ENCODE data around the gene ACAD8.

The ACAD8 gene

GRCh38 chr11:134253188-134253993 lies at the start of gene ACAD8, which contains the start of gene THYN1:
ACAD8 (plus strand) TSS chr11:134253568; CDS start chr11:134253601, 33 bp downstream.
THYN1 (minus strand) TSS chr11:134253352; CDS start chr11:134252882, 470 bp downstream.
- Mint-ChIP-seq H3K9me3 (no peaks in the 10 kb centered on the region), H3K27ac (peak within 1 kb of the TSS; percentile 86), H3K4me3 (peak within 1 kb of the TSS; percentile 96), H3K4me1 (peaks cover 25% of the 10 kb centered on the region), H3K27me3 (no peaks in the 10 kb centered on the region), H3K36me3 (ENCODE audit: low read depth) (peaks cover 5% of the 10 kb centered on the region)
- DNase-seq (peak; percentile 94), ATAC-seq (peak; percentile 100)

- H3K36me3 Mint-ChIP-seq (ENCODE audit: low read depth), result peaks cover 85% of the 10 kb centered on the region
- H3K4me3 Mint-ChIP-seq, result no peak overlapping the region
- H3K27ac Mint-ChIP-seq, result no peak overlapping the region
- no peaks in the 10 kb centered on the region for H3K27me3 Mint-ChIP-seq
- no peaks in the 10 kb centered on the region for H3K9me3 Mint-ChIP-seq
- ATAC-seq (no peak), DNase-seq (no peak)
- H3K4me1 Mint-ChIP-seq, result no peaks in the 10 kb centered on the region
These were observed 47.6 kb upstream of the ACAD8 start for GRCh38 chr11:134205729-134206128.

GRCh38 chr11:134206185-134206584 lies 47.2 kb upstream of the ACAD8 start:
- DNase-seq (no peak), ATAC-seq (no peak)
- H3K27ac Mint-ChIP-seq, result no peak overlapping the region
- no peaks in the 10 kb centered on the region for H3K4me1 Mint-ChIP-seq
- no peak overlapping the region for H3K4me3 Mint-ChIP-seq
- H3K9me3 Mint-ChIP-seq, result no peaks in the 10 kb centered on the region
- H3K27me3 Mint-ChIP-seq, result no peaks in the 10 kb centered on the region
- H3K36me3 Mint-ChIP-seq (ENCODE audit: low read depth), result peaks cover 85% of the 10 kb centered on the region

DNA sequence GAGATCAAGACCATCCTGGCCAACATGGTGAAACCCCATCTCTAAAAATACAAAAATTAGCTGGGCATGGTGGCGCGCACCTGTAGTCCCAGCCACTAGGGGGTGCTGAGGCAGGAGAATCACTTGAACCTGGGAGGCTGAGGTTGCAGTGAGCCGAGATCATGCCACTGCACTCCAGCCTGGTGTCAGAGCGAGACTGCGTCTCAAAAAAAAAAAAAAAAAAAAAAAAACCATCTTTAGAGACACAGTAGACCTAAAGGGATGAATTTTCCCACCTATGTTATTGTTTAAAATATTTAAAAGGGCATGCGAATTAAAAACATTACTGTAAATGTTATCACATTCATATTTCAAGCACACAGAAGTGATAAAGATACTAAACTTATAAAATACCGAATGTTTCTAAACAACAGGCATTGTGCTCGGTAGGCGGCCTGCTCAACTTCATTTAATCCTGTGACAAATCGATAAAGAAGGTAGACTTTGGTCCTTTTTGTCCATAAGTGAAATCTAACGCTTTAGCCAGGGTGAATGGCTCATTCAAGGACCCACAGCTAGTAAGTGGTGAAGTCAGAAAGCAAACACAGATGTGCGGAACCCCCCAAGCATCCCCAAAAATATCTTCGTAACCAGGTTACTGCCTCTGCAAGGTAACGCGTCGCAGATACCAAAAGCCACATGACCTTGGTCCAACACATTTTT lies 45.7 kb upstream of the ACAD8 start:
- ATAC-seq (no peak), DNase-seq (peak; percentile 71)
- Mint-ChIP-seq H3K27ac (no peak overlapping the region), H3K4me3 (no peak overlapping the region), H3K27me3 (no peaks in the 10 kb centered on the region), H3K36me3 (ENCODE audit: low read depth) (peaks cover 85% of the 10 kb centered on the region), H3K9me3 (no peaks in the 10 kb centered on the region), H3K4me1 (no peaks in the 10 kb centered on the region)

DNA sequence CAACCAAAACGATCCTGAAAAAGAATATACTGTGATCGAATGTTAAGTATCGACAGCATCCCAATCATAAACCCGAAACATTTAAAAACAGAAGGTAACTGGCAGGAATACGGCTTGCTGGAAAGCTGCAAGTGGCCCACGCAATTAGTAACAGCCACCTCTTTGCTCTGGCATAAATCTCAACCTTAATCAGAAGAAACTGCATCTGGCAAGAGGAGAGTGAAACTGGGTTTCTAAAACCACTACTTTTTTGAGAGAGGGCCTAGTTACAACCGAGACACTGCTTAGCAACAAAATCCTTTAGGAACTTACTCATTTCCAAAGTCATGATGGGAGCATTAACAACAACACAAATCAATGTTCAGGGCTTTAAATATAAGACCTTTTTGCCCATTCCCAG lies 37.5 kb upstream of the ACAD8 start:
- no peaks in the 10 kb centered on the region for H3K27me3 Mint-ChIP-seq
- H3K4me3 Mint-ChIP-seq, result no peak overlapping the region
- ATAC-seq, result no peak
- H3K27ac Mint-ChIP-seq, result no peak overlapping the region
- no peaks in the 10 kb centered on the region for H3K9me3 Mint-ChIP-seq
- no peak for DNase-seq
- peaks cover 58% of the 10 kb centered on the region for H3K36me3 Mint-ChIP-seq (ENCODE audit: low read depth)
- H3K4me1 Mint-ChIP-seq, result peaks cover 15% of the 10 kb centered on the region

- H3K27ac Mint-ChIP-seq, result no peak overlapping the region
- no peaks in the 10 kb centered on the region for H3K27me3 Mint-ChIP-seq
- ATAC-seq (no peak), DNase-seq (no peak)
- H3K4me3 Mint-ChIP-seq, result no peak overlapping the region
- H3K36me3 Mint-ChIP-seq (ENCODE audit: low read depth), result peaks cover 56% of the 10 kb centered on the region
- peaks cover 20% of the 10 kb centered on the region for H3K4me1 Mint-ChIP-seq
- H3K9me3 Mint-ChIP-seq, result no peaks in the 10 kb centered on the region
These were observed 36.6 kb upstream of the ACAD8 start for GRCh38 chr11:134216816-134217215.

- H3K27ac Mint-ChIP-seq, result peak overlapping the region; percentile 92
- no peaks in the 10 kb centered on the region for H3K9me3 Mint-ChIP-seq
- peak overlapping the region; percentile 97 for H3K4me3 Mint-ChIP-seq
- H3K36me3 Mint-ChIP-seq (ENCODE audit: low read depth), result peaks cover 42% of the 10 kb centered on the region
- ATAC-seq (no peak), DNase-seq (no peak)
- peaks cover 3% of the 10 kb centered on the region for H3K27me3 Mint-ChIP-seq
- H3K4me1 Mint-ChIP-seq, result peaks cover 58% of the 10 kb centered on the region
These were observed 30.2 kb upstream of the ACAD8 start for GRCh38 chr11:134223121-134223520.

DNA sequence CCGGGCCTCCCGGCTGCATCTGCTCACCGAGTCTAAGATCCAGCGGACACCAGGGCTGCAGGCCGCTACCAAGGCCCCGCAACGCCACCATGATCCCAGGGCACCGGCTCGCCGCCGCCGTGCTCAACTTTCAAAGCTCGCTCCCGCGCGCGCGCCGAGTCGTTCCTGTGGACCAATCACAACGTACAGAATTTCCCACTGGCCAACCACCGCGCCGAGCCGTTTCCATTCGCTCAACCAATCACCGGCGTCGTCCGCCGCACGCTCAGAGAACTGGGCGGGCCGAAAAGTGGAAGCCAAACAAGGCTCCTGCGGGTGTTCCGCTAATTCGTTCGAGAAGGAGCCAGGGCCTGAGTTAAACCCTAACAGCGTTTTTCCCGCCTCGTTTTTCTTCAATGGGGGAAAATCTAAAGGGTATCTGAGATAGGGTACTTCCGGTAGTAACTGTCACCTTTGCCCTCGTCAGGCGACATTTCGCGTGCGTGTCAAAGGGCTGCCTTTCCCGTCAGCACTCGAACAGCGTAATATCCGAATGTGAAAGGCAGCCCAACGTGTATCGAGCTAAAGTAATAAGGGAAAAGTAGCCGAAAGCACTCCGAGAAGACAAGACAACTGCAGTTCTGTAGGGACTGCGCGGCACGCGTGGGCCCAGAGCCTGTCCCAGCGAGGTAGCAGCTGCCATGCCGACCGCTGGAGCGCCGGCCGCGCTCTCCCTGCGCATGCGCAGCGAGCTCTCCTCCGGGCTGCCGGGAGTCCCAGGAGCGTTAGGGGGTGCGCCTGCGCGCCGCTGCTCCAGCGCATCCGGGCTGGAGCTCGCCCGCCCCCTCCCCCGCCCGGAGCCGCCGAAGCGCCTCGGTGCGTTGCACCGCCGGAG lies 29.3 kb upstream of the ACAD8 start, which contains the start of the genes NCAPD3 and VPS26B:
TSS of gene NCAPD3 (minus strand) at position 132 of the 874 bp plus-strand sequence. CDS start at position 91, 41 bp downstream.
TSS of gene VPS26B (plus strand) at position 836 of the 874 bp plus-strand sequence. CDS start 452 bp downstream, outside the sequence.
- Mint-ChIP-seq H3K27ac (peak within 1 kb of the TSS; percentile 98), H3K9me3 (no peaks in the 10 kb centered on the region), H3K4me3 (peak within 1 kb of the TSS; percentile 97), H3K4me1 (peaks cover 66% of the 10 kb centered on the region), H3K36me3 (ENCODE audit: low read depth) (peaks cover 32% of the 10 kb centered on the region), H3K27me3 (peaks cover 3% of the 10 kb centered on the region)
- ATAC-seq (peak; percentile 78), DNase-seq (peak; percentile 96)

GRCh38 chr11:134224710-134225664 lies 28.4 kb upstream of the ACAD8 start:
- Mint-ChIP-seq H3K27ac (peak overlapping the region; percentile 90), H3K27me3 (peaks cover 3% of the 10 kb centered on the region), H3K36me3 (ENCODE audit: low read depth) (peaks cover 28% of the 10 kb centered on the region), H3K4me1 (peaks cover 75% of the 10 kb centered on the region), H3K9me3 (no peaks in the 10 kb centered on the region), H3K4me3 (peak overlapping the region; percentile 91)
- ATAC-seq (peak; percentile 39), DNase-seq (peak; percentile 71)

DNA sequence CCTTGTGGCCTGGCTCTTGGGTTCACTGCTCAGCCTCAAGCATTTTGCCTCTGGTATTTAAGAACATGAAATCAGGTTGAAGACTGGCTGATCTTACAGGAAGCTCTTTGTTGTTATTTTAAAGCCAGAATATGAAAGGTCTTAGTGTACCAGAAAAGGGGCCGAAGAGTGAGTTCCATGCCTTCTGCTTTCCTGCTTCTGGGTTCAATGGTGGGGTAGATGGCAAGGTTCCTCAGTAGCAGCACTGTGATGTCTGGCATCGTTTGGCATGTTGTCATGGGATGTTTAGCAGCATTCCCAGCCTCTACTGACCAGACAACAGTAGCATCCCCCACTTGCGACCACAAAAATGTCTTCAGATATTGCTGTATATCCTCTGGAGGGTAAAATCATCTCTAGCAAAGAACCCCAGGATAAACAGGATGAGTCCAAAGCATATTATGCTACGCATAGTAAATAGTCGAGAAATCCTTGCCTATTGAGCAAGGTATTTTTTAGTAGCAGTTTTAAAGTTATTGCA lies 26.5 kb upstream of the ACAD8 start:
- peaks cover 77% of the 10 kb centered on the region for H3K4me1 Mint-ChIP-seq
- no peak for ATAC-seq
- H3K27ac Mint-ChIP-seq, result no peak overlapping the region
- no peak for DNase-seq
- H3K9me3 Mint-ChIP-seq, result no peaks in the 10 kb centered on the region
- peak overlapping the region; percentile 91 for H3K4me3 Mint-ChIP-seq
- peaks cover 16% of the 10 kb centered on the region for H3K36me3 Mint-ChIP-seq (ENCODE audit: low read depth)
- peaks cover 3% of the 10 kb centered on the region for H3K27me3 Mint-ChIP-seq

- Mint-ChIP-seq H3K4me1 (peaks cover 76% of the 10 kb centered on the region), H3K4me3 (no peak overlapping the region), H3K27ac (peak overlapping the region; percentile 7), H3K27me3 (peaks cover 3% of the 10 kb centered on the region), H3K9me3 (no peaks in the 10 kb centered on the region), H3K36me3 (ENCODE audit: low read depth) (peaks cover 5% of the 10 kb centered on the region)
- ATAC-seq (peak; percentile 13), DNase-seq (peak; percentile 34)
These were observed 24.7 kb upstream of the ACAD8 start for GRCh38 chr11:134228625-134229024.

DNA sequence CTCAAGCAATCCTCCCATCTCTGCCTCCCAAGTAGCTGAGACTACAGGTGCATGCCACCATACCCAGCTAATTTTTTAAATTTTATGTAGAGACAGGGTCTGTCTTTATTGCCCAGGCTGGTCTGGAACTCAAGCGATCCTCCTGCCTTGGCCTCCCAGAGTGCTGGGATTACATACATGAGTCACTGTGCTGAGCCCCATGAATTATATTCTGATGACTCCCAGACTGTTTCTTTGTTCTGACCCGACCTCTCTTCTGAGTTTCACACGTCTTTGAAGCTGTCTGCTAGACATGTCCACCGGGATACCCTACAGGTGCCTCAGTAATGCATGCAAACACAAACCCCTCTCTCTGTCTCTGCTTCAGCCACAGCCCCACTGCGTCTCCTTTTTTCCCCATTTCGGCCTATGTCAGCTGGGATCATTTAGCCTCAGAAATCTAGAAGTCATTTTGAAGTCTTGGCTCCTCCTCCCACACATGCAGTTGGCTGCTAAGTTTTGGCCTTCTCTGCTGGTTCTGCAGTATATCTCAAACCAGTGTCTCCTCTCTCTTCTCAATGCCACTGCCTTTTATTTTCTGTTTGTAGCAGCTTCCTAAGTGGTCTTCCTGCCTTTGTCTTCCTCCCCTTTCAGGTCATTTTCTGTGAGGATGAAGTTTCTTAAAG lies 24.1 kb upstream of the ACAD8 start:
- no peak for DNase-seq
- Mint-ChIP-seq H3K27me3 (no peaks in the 10 kb centered on the region), H3K4me1 (peaks cover 71% of the 10 kb centered on the region), H3K27ac (no peak overlapping the region), H3K9me3 (no peaks in the 10 kb centered on the region), H3K36me3 (ENCODE audit: low read depth) (no peaks in the 10 kb centered on the region), H3K4me3 (no peak overlapping the region)
- no peak for ATAC-seq

DNA sequence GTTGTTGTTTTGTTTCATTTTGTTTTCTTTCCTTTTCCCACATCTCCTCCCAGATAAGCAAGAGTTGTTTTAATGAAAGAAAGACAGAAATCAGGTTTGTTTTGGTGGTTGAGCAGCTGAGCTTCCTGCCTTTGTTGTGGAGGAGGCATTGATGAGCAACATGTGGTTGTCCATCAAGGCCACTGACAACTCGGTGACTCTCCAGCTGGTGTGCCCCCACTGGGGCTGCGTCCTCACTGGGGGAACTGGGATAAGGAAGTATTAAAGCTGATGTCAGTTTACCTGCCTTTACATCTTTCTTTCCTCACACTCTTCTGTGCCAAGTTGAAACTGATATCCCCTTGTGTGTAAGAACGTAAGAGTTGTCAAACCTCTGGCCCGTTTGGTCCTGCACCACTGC lies 23.0 kb upstream of the ACAD8 start:
- no peak for DNase-seq
- no peaks in the 10 kb centered on the region for H3K27me3 Mint-ChIP-seq
- H3K36me3 Mint-ChIP-seq (ENCODE audit: low read depth), result peaks cover 4% of the 10 kb centered on the region
- no peak for ATAC-seq
- peaks cover 71% of the 10 kb centered on the region for H3K4me1 Mint-ChIP-seq
- H3K4me3 Mint-ChIP-seq, result no peak overlapping the region
- no peak overlapping the region for H3K27ac Mint-ChIP-seq
- H3K9me3 Mint-ChIP-seq, result no peaks in the 10 kb centered on the region
